K562 (cell line): ENCODE measurements around the gene DOK1. TPM values are rescaled to one million over a fixed set of nuclear protein-coding genes. Genes with fewer than 3 reads are reported as not detected.

ENCODE experiments used
- ATAC-seq: fragments of 200-7000 bp; cut with Tn5 transposase; 3 replicates; pipeline ENCODE4 v1.9.1; 2020; ENCODE audit warnings: moderate library complexity
- BruUV-seq: library from RNA; stranded (reverse); fragments of 400-500 nt; replicated peaks from 2 replicates; lab custom pipeline; 2021; lab: Mats Ljungman, UMichigan
- CTCF ChIA-PET: fragments of 300-600 bp; formaldehyde crosslinking; extraction: SDS; loops from one replicate; lab custom pipeline; 2021; ENCODE audit warnings: low intra/inter-chr PET ratio; lab: Yijun Ruan, JAX
- POLR2A ChIA-PET: fragments of 300-600, 350-650 bp; sonication (Branson Sonifier 250); formaldehyde crosslinking; extraction: SDS; loops from one replicate; lab custom pipeline; 2021; ENCODE audit warnings: antibody characterized with exemption, inconsistent platforms; lab: Yijun Ruan, JAX
- DNase-seq, 4 experiments: peaks; one replicate each; pipeline versions ENCODE4 v3.0.0 to v3.0.0-alpha.2; 2011 to 2018; ENCODE audit warnings: low spot score in 3 of 4, mixed read lengths in 3 of 4; ENCODE audit errors: extremely low read depth in 1 of 4
- FAIRE-seq: peaks from 2 replicates; lab custom pipeline; 2011; peaks lifted over from hg19 to GRCh38; lab: Jason Lieb, UNC
- H2AFZ ChIP-seq: 2 replicates; pipeline ENCODE4 v1.6.0; 2011; ENCODE audit warnings: low read depth, low read length, control low read depth, inconsistent platforms
- H3K27ac ChIP-seq: fragments of 200-600 bp; 3 replicates; pipeline ENCODE4 v1.8.0; 2011; ENCODE audit warnings: low read depth, mild to moderate bottlenecking, control low read depth, inconsistent platforms, low read length, moderate library complexity, mixed read lengths; ENCODE audit errors: extremely low read depth
- H3K27me3 ChIP-seq, 2 experiments: fragments of 300-600 bp in 1 of 2; 2 replicates in 1 of 2; 3 replicates in 1 of 2; pipeline versions ENCODE4 v1.6.0 to v1.8.0; 2011; ENCODE audit warnings: inconsistent platforms in 2 of 2, low read length in 2 of 2, mild to moderate bottlenecking in 1 of 2, mixed read lengths in 1 of 2, moderate library complexity in 1 of 2; ENCODE audit not compliant: control insufficient read depth in 2 of 2, insufficient read depth in 2 of 2
- H3K36me3 ChIP-seq: fragments of 300-600 bp; 3 replicates; pipeline ENCODE4 v1.8.0; 2011; ENCODE audit warnings: mild to moderate bottlenecking, low read length, inconsistent platforms; ENCODE audit not compliant: control insufficient read depth, insufficient read depth
- H3K4me1 ChIP-seq, 2 experiments: fragments of 200-600 bp in 1 of 2; replicated peaks in 1 of 2; 2 replicates in 1 of 2; 3 replicates in 1 of 2; pipeline versions ENCODE4 v1.5.1 to v1.8.0; 2011; ENCODE audit warnings: inconsistent platforms in 2 of 2, low read length in 2 of 2, mild to moderate bottlenecking in 1 of 2, mixed read lengths in 1 of 2, moderate library complexity in 1 of 2; ENCODE audit not compliant: control insufficient read depth in 2 of 2, insufficient read depth in 2 of 2
- H3K4me2 ChIP-seq: 2 replicates; pipeline ENCODE4 v1.6.1; 2011; ENCODE audit warnings: low read length, control low read depth, inconsistent platforms, mixed read lengths; ENCODE audit not compliant: insufficient read depth
- H3K4me3 ChIP-seq: fragments of 200-600 bp; sonication (generic), shearing (Covaris generic); 2 replicates; pipeline ENCODE4 v1.5.1; 2016; ENCODE audit warnings: control low read depth, inconsistent platforms
- H3K79me2 ChIP-seq: fragments of 200-600 bp; 3 replicates; pipeline ENCODE4 v1.8.0; 2011; ENCODE audit warnings: low read length, inconsistent platforms; ENCODE audit not compliant: control insufficient read depth, insufficient read depth
- H3K9ac ChIP-seq, 2 experiments: 2 replicates each; pipeline versions ENCODE4 v1.6.0 to v1.6.1; 2011; ENCODE audit warnings: low read depth in 2 of 2, low read length in 2 of 2, control low read depth in 1 of 2, inconsistent platforms in 1 of 2, mild to moderate bottlenecking in 1 of 2, mixed read lengths in 1 of 2; ENCODE audit not compliant: insufficient read depth in 1 of 2
- H3K9me1 ChIP-seq: one replicate; pipeline ENCODE4 v1.6.0; 2011; ENCODE audit warnings: inconsistent platforms, mild to moderate bottlenecking, low read length, moderate library complexity; ENCODE audit not compliant: control insufficient read depth, insufficient read depth
- H3K9me3 ChIP-seq: replicated peaks from 2 replicates; pipeline ENCODE4 v1.5.1; 2011; ENCODE audit warnings: low read depth, low read length, inconsistent platforms; ENCODE audit not compliant: control insufficient read depth, insufficient read depth
- H4K20me1 ChIP-seq: replicated peaks from 2 replicates; pipeline ENCODE4 v1.6.1; 2011; ENCODE audit warnings: low read length, inconsistent platforms, mixed read lengths; ENCODE audit not compliant: control insufficient read depth, insufficient read depth
- BCOR ChIP-seq: fragments of 450-650 bp; IDR thresholded peaks from 2 replicates; pipeline ENCODE4 v1.6.1; 2016
- CBX5 ChIP-seq: IDR thresholded peaks from 2 replicates; pipeline ENCODE4 v1.6.1; 2014; ENCODE audit warnings: low read depth, borderline replicate concordance
- CREB1 ChIP-seq, 2 experiments: sonication (generic) in 1 of 2; formaldehyde crosslinking in 1 of 2; IDR thresholded peaks; 2 replicates each; pipeline versions ENCODE4 v1.6.1 to v1.8.0; 2012 to 2022; ENCODE audit warnings: inconsistent platforms in 1 of 2, mild to moderate bottlenecking in 1 of 2, missing genetic modification reagents in 1 of 2, moderate library complexity in 1 of 2
- FOXP1 ChIP-seq: sonication (generic); formaldehyde crosslinking; IDR thresholded peaks from 2 replicates; pipeline ENCODE4 v1.8.0; 2022; ENCODE audit warnings: mild to moderate bottlenecking, missing genetic modification reagents
- IRF2 ChIP-seq: sonication (generic); formaldehyde crosslinking; IDR thresholded peaks from 2 replicates; pipeline ENCODE4 v1.8.1; 2022; ENCODE audit warnings: mild to moderate bottlenecking, missing genetic modification reagents
- POLR2B ChIP-seq: fragments of 450-650 bp; IDR thresholded peaks from 2 replicates; pipeline ENCODE4 v1.6.1; 2018; ENCODE audit warnings: low read depth; ENCODE audit not compliant: partially characterized antibody
- RCOR1 ChIP-seq, 2 experiments: IDR thresholded peaks; 2 replicates each; pipeline ENCODE4 v1.6.1; 2012; ENCODE audit warnings: low read depth in 2 of 2, low read length in 2 of 2, borderline replicate concordance in 1 of 2, improper control_type of control experiment in 1 of 2
- SPI1 ChIP-seq: IDR thresholded peaks from 2 replicates; pipeline ENCODE4 v1.6.1; 2011; ENCODE audit warnings: low read depth, low read length, control low read depth, borderline replicate concordance
- WHSC1 ChIP-seq: IDR thresholded peaks from one replicate; pipeline ENCODE4 v1.6.1; 2012; ENCODE audit warnings: low read length, control low read depth, inconsistent platforms
- ZFP30 ChIP-seq: fragments of 250-450 bp; sonication (Bioruptor Pico); IDR thresholded peaks from 2 replicates; pipeline ENCODE4 v1.8.0; 2022; ENCODE audit warnings: moderate library complexity, mild to moderate bottlenecking, inconsistent platforms, borderline replicate concordance
- ZNF431 ChIP-seq: sonication (generic); formaldehyde crosslinking; IDR thresholded peaks from 2 replicates; pipeline ENCODE4 v1.8.0; 2022; ENCODE audit warnings: mild to moderate bottlenecking, missing genetic modification reagents
- ZNF764 ChIP-seq: fragments of 250-450 bp; sonication (Bioruptor Pico); IDR thresholded peaks from 2 replicates; pipeline ENCODE4 v1.4.0; 2020; ENCODE audit warnings: low read depth, mild to moderate bottlenecking, moderate library complexity
- WGBS: fragments of 100-300 bp; shearing (Covaris generic); methylation state at CpG from one replicate; pipeline ENCODE4 v1.1.6; 2016; ENCODE audit warnings: low coverage, mixed read lengths; ENCODE audit not compliant: insufficient coverage; ENCODE audit errors: missing lambda C conversion rate; 5-methylcytosine and 5-hydroxymethylcytosine counted together
- in situ Hi-C: fragments of 300-500 bp; cut with MboI; formaldehyde crosslinking; loops from 4 replicates; pipeline ENCODE4 v1.15.0; 2018; ENCODE audit warnings: inconsistent platforms, mixed read lengths
- intact Hi-C: fragments of 100-400 bp; cut with micrococcal nuclease; formaldehyde crosslinking; loops from 2 replicates; pipeline ENCODE4 v1.14.2; 2022
- polyA plus RNA-seq, 8 experiments: library from polyadenylated mRNA; depleted of rRNA in 4 of 8; stranded (reverse) in 5 of 8; unstranded in 3 of 8; fragments of >200 nt; fragmentation: Nextera tagmentation in 2 of 8; fragmentation: Illumina TruSeq in 1 of 8; extraction: Ambion mirVana in 2 of 8; extraction: Trizol in 1 of 8; gene quantifications; 2 replicates each; pipeline versions ENCODE4 v1.2.1 to v1.2.3, GENCODE V29; 2011 to 2014; ENCODE audit warnings: inconsistent platforms in 1 of 8, missing spikeins in 1 of 8
- total RNA-seq, 7 experiments: library from RNA; depleted of rRNA in 6 of 7; stranded (reverse); fragments of >200 nt in 6 of 7; fragmentation: Illumina TruSeq in 2 of 7; extraction: Trizol in 2 of 7; gene quantifications; 2 replicates each; pipeline versions ENCODE4 v1.2.1 to v1.2.3, GENCODE V29; 2011 to 2021; ENCODE audit warnings: low replicate concordance in 1 of 7
- TF ChIP-seq, protein P1 (sequence below): IDR thresholded peaks from 2 replicates; pipeline ENCODE4 v1.6.1; 2014; ENCODE audit warnings: antibody characterized with exemption
- TF ChIP-seq, protein P2 (sequence below): IDR thresholded peaks from 2 replicates; pipeline ENCODE4 v1.6.1; 2016; ENCODE audit warnings: missing genetic modification characterization, missing compliant biosample characterization
- TF ChIP-seq, protein P3 (sequence below): sonication (generic); formaldehyde crosslinking; IDR thresholded peaks from 2 replicates; pipeline ENCODE4 v1.8.0; 2022; ENCODE audit warnings: missing genetic modification reagents, mild to moderate bottlenecking, borderline replicate concordance

The DOK1 gene
- total and polyA plus RNA-seq, 9 of the 15 experiments (the other 6 are each of a cell fraction or from before 2014, with no cell fraction given): 0.59 to 36.4 (median 16.1) TPM

DNA sequence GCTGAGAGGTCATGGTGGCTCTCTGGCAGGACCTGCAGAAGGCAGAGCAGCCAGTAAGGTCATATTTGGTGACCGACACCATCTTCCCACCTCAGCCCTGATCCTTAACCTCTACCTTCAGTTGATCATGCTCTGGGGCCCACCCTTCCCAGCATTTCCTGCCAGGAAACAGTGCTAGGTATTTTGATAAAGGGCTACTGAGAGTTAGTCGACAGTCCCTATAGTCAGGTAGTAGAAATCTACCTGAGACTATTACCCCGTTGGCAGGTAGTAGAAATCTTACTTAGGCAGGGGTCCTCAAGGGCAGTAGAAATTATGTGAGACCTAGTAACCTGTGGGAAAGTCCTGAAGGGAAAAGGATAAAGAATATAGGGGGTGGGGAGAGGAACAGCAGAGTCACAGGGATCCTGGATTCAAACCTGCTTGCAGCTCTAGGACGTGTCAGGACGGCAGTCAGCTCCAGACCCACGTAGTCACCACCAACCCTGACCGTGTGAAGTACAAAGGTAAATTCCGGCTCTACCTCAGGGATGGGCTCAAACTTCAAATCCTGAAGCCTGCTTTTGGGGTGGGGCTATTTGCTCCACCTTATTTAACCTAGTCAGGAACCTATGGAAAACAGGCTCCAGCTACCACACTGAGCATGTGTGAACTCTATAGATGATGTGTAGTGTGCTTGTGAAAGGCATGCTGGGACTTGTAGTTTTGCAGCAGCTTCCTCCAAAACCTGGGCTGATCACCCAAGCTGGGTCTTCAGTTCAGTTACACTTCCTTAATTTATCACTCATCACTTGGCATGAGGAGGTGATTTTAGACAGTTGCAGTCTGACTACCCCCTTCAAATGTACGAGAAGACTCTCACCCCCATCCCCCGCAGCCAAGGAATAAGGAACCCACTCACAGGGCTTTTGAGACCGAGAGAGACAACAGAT lies 28.5 kb upstream of the DOK1 start, which contains the start of gene DQX1:
DQX1 (minus strand) TSS at position 515 of the 932 bp plus-strand sequence; CDS start at position 13, 502 bp downstream.
- intact Hi-C loops (no loop called here), in situ Hi-C loops (no loop called here)
- H3K27ac ChIP-seq: no peak within 1 kb of the TSS
- ATAC-seq: no peak
- H4K20me1 ChIP-seq: peaks cover 5% of the 10 kb centered on the region; the same call in 1 of the 2 replicates
- H3K9me3 ChIP-seq: no peaks in the 10 kb centered on the region
- CTCF ChIA-PET: no interaction called here
- BruUV-seq: no TSS peak
- peak; percentile 87 for FAIRE-seq
- no peak within 1 kb of the TSS for H3K9ac ChIP-seq
- POLR2A ChIA-PET: interaction anchor here (1.0 to 1.5 kb wide), 4 partner anchors 17 to 33 kb away, joined by 3 to 7 read pairs (median 4); no protein-coding TSS in a partner anchor
- H3K4me2 ChIP-seq: no peak within 1 kb of the TSS
- H3K79me2 ChIP-seq: peaks cover 41% of the 10 kb centered on the region
- peaks cover 3% of the 10 kb centered on the region for H3K9me1 ChIP-seq
- 93% methylated on average over 11 of the region's 11 CpGs for WGBS
- peaks cover 13 to 24% of the 10 kb centered on the region in 2 experiments for H3K4me1 ChIP-seq
- H3K36me3 ChIP-seq: peaks cover 37% of the 10 kb centered on the region
- H3K4me3 ChIP-seq: no peak within 1 kb of the TSS
- H2AFZ ChIP-seq: no peak within 1 kb of the TSS
- no peaks in the 10 kb centered on the region for H3K27me3 ChIP-seq
- peak in 3 of 4 experiments; percentile 33 to 55 (median 40) for DNase-seq
- TF ChIP-seq CBX5 (0 out of 2 replicates have a peak, but pooled peaks have one; percentile 58), IRF2 (CRISPR knock-in tag) (no peak), POLR2B (no peak), RCOR1 (IDR thresholded peaks at IDR 0.05; ENCODE audit: borderline replicate concordance in 1 of 2, low read depth in 2 of 2, low read length in 2 of 2) (0 out of 4 replicates have a peak, but pooled peaks of 1 of the 2 experiments have one; percentile 5), FOXP1 (CRISPR knock-in tag) (no peak), SPI1 (peak; percentile 54; the same call in 1 of the 2 replicates), ZFP30 (CRISPR knock-in tag) (no peak), WHSC1 (no peak), ZNF764 (CRISPR knock-in tag) (no peak), BCOR (no peak), ZNF431 (no peak), CREB1 (IDR thresholded peaks at IDR 0.05) (peak; percentile 64; the same call in 1 of the 2 replicates), CREB1 (CRISPR knock-in tag; IDR thresholded peaks at IDR 0.05) (0 out of 2 replicates have a peak, but pooled peaks have one; percentile 28)
- TF ChIP-seq, protein P1, sequence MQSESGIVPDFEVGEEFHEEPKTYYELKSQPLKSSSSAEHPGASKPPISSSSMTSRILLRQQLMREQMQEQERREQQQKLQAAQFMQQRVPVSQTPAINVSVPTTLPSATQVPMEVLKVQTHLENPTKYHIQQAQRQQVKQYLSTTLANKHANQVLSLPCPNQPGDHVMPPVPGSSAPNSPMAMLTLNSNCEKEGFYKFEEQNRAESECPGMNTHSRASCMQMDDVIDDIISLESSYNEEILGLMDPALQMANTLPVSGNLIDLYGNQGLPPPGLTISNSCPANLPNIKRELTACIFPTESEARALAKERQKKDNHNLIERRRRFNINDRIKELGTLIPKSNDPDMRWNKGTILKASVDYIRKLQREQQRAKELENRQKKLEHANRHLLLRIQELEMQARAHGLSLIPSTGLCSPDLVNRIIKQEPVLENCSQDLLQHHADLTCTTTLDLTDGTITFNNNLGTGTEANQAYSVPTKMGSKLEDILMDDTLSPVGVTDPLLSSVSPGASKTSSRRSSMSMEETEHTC: no peak
- TF ChIP-seq, protein P2, sequence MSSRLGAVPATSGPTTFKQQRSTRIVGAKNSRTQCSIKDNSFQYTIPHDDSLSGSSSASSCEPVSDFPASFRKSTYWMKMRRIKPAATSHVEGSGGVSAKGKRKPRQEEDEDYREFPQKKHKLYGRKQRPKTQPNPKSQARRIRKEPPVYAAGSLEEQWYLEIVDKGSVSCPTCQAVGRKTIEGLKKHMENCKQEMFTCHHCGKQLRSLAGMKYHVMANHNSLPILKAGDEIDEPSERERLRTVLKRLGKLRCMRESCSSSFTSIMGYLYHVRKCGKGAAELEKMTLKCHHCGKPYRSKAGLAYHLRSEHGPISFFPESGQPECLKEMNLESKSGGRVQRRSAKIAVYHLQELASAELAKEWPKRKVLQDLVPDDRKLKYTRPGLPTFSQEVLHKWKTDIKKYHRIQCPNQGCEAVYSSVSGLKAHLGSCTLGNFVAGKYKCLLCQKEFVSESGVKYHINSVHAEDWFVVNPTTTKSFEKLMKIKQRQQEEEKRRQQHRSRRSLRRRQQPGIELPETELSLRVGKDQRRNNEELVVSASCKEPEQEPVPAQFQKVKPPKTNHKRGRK (tag): no peak
- TF ChIP-seq, protein P3, sequence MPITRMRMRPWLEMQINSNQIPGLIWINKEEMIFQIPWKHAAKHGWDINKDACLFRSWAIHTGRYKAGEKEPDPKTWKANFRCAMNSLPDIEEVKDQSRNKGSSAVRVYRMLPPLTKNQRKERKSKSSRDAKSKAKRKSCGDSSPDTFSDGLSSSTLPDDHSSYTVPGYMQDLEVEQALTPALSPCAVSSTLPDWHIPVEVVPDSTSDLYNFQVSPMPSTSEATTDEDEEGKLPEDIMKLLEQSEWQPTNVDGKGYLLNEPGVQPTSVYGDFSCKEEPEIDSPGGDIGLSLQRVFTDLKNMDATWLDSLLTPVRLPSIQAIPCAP (CRISPR knock-in tag): no peak
